Activated CD8-positive, alpha-beta memory T cell treated with anti-CD3 and anti-CD28 coated beads for 48 hours (primary cell): Measurements from ENCODE around the gene CTSE.

Experiments
- DNase-seq, 3 experiments: peaks; one replicate each; pipeline ENCODE4 v3.0.0-alpha.2; 2020; ENCODE audit warnings: low read depth in 2 of 3, low spot score in 2 of 3

The CTSE gene

DNA sequence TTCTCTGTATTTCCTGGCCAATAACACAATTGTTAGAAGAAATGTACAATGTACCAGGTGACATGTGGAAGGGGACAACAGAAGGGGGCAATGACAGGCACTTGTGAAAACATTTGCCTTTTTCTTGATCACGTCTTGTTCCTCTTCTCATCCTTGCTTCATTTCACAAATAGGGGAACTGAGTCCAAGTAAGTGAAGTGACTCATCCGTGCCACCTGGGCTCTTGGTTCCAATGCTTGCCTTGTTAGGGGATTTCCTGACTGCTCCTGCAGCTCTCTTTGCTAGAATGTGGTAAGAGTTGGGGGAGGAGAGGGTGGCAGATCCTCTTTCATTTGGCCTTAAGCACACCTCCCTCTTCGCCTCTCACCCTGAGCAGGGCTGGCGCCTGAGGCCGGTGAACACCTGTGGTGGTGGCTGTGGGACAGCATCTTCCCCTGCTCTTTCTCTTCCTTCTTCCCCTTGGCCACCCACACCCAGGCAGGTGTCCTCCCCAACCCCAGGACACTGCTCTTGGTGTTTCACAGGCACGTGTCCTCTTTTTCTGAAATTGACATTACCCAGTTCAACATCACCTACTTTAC lies 27.1 kb upstream of the CTSE start:
- peak in 2 of 3 experiments; percentile 10 to 31 for DNase-seq

GRCh38 chr1:206049919-206050600 lies 26.4 kb upstream of the CTSE start:
- no peak for DNase-seq

- DNase-seq, result no peak
These were observed 25.6 kb upstream of the CTSE start for GRCh38 chr1:206049293-206049692.

DNA sequence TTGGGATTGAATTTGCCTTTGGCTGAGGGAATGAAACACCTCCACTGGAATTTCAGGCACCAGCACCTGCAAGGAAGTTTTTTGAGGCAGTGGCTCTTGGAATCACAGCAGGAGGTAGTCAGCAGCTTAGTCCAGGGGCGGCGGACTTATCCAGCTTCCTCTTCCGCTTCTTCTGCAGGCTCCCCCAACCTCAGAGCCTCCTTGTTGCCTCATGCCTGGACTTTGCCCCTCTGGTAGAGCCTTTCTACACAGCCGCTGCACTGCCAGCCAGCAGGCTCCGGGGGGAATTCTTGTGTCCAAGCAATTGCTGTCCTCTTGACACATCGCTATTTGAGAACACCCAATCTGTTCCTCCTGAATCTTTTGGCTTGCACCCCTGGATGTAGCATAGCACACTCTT lies 24.9 kb upstream of the CTSE start:
- no peak for DNase-seq

DNA sequence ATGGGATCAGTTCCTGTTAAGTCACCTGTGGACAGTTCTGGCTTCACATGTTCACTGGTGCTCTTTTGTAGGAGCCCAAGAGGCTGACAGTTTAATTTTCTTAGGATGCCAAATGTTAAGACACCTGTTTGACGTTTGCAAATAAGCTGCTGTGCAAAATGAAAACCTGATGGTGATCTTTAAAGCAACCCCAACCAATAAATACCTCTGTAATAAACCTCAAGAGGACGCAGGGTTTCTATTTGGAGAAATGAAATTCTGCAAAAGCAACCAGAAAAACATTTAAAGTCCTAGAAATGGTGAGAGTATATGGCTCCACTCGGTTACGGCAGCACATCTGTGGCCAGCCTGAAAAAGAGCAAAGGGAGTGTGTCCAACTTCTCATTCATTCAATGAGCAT lies 23.6 kb upstream of the CTSE start:
- DNase-seq, result no peak

DNA sequence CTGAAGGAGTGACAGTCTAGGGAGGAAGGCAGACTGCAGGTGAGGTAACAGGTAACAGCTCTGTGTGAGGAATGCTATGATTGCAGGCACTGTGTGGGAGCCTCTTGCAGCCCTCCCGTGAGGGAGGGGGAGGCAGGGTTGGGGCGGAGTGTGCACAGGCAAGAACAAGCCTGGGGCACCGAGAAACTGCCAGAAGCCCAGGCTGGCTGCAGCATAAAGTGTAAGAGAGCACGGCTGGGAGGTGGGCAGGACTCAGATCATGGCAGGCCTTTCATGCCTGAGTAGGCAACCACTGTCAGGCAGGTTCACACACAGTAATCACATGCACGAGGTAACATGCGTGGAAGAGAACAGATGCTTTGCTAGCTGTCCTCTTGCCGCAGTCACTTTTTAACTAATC lies 17.9 kb upstream of the CTSE start:
- no peak for DNase-seq

GRCh38 chr1:206040328-206040727 lies 16.6 kb upstream of the CTSE start:
- no peak for DNase-seq

DNA sequence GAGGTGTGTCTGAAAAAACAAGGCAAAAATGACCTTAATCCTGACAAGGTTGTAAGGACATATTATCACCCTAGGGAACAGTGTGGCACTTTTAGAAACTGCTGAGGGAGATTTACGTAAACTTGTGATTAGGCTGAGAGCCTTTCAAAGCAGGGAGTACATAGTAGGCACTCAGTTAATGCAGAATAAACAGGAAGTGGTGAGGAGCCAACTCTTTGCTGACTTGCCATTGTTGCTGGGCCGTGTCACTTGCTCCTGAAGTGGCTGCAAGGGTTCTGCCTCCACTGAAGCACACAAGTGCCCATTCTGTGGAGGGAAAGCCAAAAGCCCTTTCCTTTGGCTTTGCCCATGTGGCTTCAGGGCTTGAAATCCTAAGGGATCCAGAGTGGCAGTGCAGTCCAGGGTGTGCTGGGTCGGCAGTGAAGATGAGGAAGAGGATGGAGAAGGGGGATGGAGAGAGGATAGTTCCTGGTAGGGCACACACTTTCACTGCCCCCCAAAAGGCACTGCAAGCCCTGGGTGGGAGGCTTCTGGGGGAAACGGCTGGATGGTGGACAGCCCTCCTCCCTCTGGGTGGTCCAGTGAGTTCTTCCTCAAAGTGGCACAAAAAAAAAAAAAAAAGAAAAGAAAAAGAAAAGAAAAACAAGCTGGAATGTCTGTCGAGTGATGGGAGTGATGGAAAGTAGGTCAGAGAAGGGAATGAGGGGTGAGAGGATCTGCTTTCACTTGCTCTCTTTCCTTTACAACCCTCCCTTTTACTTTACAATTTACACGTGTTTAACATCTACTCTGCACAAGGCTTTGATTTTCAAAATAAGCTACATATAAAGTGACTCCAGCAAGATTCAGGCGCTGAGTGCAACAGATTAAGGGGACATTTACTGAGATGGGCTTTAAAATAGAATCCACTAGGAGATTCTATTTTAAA lies 15.6 kb upstream of the CTSE start:
- no peak for DNase-seq

DNA sequence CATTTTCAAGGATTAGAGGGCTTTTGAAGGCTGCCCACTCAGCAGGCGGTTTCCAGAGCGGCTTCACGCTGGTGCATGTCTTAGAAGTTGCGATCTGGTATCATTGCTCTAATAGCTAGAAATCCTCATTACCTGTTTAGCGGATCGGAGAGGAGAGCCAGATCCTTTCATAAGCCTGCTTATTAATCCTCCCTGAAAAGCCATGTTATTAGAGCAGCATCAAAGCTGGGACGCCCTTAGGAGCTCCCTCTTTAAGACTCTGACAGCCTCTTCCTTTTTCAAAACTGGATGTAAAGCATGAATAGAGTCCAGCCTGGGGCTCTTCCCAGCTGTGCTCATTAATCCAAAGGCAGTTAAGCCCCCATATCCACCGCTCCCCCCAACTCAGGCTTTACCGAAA lies 13.9 kb upstream of the CTSE start:
- DNase-seq, result no peak

DNA sequence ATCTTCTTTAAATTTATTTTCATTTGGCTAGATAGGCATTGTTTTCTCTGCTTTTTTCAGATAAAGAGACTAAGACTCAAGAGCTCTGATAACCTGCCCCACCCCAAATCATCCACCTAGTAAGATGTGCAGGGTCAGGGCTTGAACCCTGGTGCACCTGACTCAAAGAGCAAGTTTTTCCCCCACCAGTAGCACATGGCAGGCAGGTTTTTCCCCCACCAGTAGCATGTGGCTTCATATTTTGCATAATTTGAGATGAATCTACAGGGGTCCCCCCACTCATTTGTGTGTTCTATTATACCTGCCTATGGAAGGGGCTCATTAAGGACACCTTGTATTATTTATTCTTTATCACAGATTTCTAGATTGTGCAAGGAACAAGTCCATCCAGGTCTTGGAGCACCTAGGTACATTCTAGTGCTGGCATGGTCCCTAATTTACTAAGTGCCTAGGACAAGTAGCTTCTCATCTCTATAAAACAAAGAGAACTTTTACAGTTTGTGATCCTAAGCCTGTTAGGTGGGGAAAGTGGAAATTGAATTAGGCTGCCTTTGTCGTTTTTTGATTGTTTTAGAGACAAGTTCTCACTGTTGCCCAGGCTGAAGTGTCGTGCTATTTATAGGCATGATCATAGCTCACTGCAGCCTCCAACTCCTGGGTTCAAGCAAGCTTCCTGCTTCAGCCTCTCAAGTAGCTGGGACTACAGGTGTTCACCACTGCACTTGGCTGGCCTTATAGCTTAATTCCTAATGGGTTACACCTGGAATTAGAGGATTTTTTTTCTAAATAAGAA lies 13.2 kb upstream of the CTSE start:
- DNase-seq, result no peak

- DNase-seq, result no peak
These were observed 11.3 kb upstream of the CTSE start for GRCh38 chr1:206035027-206035426.

GRCh38 chr1:206032380-206033140 lies 8.9 kb upstream of the CTSE start:
- no peak for DNase-seq

GRCh38 chr1:206030714-206031113 lies 7.0 kb upstream of the CTSE start:
- DNase-seq, result peak in 1 of 3 experiments; percentile 23

GRCh38 chr1:206030191-206030590 lies 6.5 kb upstream of the CTSE start:
- no peak for DNase-seq

DNA sequence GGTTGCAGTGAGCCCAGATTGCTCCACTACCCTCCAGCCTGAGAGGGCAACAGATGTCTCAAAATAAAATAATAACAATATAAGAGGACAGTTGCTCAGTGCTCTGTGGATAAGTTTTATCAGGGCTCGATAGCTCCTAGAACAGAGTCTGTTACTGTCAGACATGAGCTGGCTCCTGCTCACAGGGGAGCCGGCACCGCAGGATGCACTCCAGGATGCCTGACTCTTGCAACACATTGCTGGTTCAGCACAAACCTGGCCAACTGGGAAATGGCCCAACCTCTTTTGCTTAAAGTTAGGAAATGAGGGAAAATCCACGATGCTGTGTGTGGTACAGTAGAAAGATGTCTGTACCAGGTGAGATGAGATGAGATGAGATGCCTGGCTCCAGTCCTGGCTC lies 5.8 kb upstream of the CTSE start:
- DNase-seq, result no peak

DNA sequence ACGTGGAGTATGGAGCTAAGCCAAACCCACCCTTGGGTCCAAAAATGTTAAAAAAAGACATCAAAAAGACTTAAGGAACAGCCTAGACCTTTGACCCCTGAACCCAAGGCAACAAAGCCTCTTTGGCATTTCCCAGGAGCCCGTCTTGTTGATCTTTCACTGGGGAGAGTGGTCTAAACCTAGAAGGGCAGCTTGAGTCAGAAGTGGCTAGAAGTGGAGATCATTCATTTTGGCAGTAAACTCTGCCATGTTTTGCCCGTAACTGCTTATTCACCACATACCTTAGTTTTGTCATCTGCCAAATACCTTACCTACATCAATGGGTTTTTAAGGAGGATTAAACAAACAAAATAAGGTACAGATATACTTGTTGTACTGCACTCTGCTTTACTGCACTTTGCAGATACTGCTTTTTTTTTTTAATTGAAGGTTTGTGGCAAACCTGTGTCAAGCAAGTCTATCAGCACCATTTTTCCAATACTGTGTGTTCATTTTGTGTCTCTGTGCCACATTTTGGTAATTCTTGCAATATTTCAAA lies 1.7 kb upstream of the CTSE start:
- DNase-seq, result no peak

DNA sequence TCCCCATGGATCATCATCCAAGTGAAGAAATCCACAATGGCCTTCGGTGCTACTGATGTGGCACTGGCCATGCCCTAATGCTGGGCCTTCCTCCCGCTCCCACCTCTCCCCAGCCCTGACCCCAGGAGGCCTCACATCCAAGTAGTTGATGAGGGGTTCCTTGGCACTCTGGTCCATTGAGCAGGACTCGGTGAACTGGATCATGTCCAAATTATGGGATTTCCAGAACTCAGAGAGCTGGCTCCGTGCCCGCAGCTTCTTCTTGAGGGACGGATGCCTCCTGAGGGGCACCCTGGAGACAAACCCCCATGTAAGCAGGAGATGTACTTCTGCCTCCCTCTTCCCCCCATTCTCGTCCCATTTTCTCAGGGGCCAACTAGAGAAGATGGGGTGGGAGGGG lies 929 bp downstream of the CTSE start:
- no peak for DNase-seq

DNA sequence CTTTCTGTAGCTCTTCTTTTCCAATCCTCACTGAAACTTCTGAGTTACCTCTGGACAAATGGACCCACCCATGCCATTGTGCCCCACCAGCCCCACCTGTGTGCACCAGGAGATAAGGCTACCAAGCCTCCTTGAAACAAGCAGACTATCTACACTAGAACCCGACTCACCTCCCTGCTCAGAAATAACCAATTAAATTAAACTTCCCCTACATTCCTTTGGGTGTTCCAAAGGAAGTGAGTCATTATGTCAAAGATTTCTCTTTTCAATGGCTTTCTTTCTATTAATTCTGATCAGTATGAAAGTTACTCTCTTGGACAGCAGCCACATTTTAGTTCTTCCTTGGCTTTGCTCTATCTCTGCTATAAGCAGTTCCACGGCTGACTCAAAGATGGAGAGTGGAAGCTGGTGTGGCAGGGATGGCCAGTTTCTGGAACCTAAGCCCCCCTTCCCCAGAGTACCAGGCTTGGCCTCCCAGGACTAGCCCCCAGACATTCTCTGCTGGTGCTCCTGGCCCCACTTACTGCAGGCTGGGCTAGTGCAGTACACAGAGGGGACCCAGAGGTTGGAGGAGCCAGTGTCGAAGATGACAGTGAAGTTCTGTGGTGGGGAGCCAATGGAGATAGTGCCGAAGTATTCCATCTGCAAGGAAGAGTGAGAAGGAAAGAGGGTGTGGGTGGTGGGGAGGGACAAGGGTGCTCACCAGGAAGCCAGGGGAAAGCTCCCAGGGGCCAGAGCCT lies 1.9 kb downstream of the CTSE start:
- no peak for DNase-seq

- no peak for DNase-seq
These were observed 2.6 kb downstream of the CTSE start for GRCh38 chr1:206021008-206021625.
